ENCODE results near the gene UBE2QL1.

The UBE2QL1 gene, protein sequence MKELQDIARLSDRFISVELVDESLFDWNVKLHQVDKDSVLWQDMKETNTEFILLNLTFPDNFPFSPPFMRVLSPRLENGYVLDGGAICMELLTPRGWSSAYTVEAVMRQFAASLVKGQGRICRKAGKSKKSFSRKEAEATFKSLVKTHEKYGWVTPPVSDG

DNA sequence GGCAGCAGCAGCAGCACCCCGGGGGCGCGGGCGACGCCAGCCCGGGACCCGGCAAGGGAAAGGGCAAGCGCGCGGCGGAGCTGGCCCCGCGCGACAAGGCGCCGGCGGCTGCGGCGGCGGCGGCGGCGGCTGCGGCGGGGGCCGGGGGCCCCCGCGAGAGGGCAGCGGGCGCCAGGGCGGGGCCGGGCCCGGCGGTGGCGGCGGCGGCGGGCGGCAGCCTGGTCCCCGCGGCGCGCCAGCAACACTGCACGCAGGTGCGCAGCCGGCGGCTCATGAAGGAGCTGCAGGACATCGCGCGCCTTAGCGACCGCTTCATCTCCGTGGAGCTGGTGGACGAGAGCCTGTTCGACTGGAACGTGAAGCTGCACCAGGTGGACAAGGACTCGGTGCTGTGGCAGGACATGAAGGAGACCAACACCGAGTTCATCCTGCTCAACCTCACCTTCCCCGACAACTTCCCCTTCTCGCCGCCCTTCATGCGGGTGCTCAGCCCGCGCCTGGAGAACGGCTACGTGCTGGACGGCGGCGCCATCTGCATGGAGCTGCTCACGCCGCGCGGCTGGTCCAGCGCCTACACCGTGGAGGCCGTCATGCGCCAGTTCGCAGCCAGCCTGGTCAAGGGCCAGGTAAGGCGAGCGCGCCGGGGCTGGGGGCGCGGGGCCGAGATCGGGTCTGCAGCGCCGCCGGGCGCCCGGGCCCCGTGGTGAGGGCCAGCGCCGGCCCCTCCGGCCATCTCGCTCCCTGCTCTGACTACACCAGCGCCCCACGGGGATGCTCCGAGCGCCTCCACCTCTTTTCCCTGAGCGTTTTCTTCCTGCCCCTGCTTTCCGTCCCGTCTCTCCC, at the start of gene UBE2QL1:
Gene UBE2QL1 (plus strand): TSS at position 238 of the 843 bp plus-strand sequence. CDS start 35 bp downstream, at position 273.
- in situ Hi-C loops (cut with HindIII; ENCODE audit: low sequenced_read_pairs) = no loop called here

DNA sequence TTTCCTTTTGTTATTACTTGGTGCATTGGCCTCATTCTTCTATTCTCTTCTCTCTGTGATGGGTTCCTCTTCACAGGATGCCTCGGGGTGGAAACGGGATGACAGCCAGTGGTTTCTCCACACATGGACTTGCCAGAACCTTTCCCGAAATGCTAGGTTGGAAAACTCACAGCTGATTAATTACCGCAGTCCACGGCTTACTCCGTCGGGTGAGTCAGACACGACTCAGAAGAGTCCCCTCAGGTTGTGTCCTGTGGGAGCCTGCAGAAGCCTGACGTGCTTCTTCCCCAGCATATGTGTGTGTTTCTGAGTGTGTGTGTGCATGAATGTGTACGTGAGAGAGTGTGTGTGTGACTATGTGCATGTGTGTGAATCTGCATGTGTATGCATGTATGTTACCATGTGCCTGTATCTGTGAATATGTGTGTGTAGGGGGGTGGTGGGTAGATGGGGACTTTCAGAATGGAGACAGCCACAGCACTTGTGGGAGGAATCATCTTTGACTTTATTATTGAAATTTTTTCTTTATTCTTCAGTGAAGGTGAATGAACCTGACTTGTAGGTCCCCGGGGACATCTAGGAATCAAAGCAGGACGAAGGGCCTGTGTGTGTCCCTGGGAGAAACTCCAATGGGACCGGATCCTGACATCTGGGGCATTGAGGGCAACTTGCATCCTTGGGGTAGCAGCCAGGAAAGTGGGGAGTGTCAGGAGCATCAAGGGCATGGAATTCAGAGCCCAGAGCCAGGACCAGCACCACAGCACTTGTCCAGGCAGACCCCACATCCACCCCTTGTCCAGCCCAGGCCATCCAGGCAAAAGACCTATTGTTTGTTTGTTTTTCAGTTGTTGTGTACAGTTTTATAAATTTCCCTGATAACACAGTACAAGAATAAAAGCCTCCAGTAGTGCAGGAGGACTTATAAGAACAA, 48.4 kb upstream of the UBE2QL1 start:
- in situ Hi-C loops (cut with HindIII; ENCODE audit: low sequenced_read_pairs) = no loop called here

DNA sequence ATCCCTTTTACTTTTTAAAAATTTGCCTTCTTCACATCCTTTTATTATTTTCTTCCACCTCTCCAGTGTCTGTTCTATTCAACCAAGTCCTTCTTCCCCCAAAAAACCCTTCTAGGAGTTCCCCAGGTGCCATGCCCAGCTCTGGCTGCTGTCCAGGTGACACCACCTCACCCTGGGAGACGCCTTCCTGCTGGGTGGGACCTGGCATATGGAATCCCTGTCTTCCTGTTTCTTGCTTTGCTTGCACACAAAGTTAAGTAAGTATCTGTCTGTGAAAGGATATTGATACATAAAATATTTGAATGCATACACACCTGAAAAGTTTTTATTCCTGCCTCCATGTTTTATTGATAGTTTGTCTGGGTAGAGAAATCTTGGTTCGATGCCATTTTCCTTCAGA, 47.2 kb upstream of the UBE2QL1 start:
- in situ Hi-C loops (cut with HindIII; ENCODE audit: low sequenced_read_pairs) = no loop called here

DNA sequence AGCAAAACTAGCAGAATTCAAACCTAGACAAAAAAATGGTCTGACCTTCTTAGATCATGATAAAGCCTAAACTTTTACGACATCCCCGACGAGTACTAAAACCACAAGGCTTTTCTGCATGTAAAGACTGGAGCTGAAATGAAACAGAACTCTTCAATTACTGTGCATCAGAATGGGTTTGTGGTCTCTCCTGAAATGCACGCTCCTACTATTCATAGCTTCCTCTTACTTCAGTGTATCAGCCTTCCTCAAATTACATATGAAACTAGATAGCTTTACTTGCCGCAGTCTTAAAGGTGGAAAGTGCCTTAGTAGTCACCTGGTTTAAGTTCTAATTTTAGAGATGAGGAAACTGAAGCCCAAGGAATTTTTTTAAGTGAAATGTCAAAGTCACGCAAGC, 45.7 kb upstream of the UBE2QL1 start:
- in situ Hi-C loops (cut with HindIII; ENCODE audit: low sequenced_read_pairs) = no loop called here

DNA sequence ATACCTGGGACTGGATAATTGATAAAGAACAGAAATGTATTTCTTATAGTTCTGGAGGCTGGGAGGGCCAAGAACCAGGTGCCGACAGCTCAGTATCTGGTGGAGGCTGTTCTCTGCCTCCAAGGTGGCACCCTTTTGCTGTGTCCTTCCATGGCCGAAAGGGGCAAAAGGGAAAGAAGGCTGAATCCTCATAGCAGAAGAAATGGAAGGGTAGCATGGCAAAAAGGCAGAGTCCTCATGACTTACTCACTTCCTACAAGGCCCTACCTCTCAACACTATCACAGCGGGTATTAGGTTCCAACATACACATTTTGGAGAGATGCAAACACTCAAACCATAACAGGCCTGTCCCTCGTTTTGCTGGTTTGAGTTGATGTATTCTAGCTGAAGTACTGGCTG, 45.2 kb upstream of the UBE2QL1 start:
- in situ Hi-C loops (cut with HindIII; ENCODE audit: low sequenced_read_pairs) = no loop called here

DNA sequence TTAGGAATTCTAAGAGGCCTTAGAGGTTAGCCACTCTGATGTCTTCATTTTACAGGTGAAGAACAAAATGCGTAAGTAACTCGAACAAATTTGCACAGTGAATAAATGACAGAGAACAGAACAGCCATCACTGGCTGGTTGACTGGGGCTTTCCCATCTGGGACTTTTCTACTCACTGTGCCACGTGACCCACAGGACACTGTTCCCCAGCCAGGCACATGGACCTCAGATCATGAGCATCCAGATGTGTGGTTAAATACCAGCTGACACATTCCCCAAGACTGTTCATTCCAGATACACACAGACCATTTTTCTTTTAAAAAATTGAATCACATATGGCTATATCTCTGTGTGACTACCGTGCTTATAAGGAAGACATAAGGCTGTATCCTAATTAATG, 44.5 kb upstream of the UBE2QL1 start:
- in situ Hi-C loops (cut with HindIII; ENCODE audit: low sequenced_read_pairs) = no loop called here

DNA sequence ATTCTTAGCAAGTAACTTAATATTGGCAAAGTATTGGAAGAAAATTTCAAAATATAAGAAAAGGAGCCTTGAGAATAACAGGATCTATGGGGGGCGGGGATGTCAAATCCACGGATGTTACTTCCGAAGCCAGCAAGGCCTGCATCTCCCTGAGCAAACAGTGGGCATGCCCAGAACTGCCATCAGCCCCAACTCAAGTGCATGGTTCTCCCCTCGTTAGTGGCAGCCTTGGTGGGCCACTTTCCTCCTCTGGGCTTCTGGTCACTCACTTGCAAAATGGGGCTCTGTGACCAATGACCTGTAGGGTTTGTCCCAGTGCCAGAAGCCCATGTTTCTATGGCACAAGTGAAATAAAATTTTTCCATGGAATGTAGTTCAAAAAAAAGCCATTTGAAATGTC, 43.1 kb upstream of the UBE2QL1 start:
- in situ Hi-C loops (cut with HindIII; ENCODE audit: low sequenced_read_pairs) = no loop called here

DNA sequence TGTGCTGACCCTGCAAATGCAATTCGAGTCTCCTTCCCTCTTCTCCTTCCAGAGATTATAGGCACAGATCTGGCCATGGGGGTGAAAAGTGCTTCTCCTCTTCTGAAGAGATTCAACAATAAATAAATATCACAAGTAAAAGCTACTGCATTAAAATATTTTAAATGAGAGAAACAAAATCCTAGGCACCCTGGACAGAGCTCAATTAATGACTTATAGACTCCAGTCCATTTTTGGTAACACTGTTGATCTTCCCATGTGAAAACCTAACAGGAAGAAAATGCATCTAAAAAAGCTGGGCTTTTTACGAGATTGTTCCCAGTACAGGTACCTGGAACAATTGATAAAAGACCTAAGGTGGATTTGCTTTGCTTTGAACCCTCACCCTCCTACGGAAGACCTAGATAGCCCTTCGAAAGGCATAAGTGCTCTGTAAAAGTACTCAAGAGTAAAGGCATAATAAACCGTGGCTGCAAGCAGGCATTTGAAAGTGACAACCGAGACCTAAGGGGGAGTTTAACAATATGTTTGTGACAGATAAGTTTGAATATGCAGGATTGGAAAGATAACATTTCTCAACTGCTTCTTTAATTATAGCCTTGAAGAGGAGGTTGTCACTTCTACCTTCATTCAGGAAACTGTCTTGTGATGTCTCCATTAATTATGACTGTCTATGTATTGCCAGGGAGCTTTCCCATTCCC, 41.0 kb upstream of the UBE2QL1 start:
- in situ Hi-C loops (cut with HindIII; ENCODE audit: low sequenced_read_pairs) = no loop called here

DNA sequence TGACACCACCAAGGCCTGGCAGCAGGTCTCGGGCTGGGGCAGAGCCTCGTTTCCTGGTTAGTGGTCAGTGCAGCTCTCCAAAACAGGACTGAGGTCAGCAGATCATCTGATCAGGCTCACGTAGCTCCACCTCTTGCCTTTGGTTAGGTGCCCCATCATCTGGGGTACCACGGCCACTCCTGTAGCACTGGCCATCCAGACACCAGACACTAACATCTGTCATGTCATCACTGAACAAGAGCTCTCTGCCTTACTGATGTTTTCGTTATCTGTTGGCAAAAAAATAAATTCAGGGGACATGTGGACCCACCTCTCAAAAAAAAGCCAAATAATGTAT, 40.4 kb upstream of the UBE2QL1 start:
- in situ Hi-C loops (cut with HindIII; ENCODE audit: low sequenced_read_pairs) = no loop called here

DNA sequence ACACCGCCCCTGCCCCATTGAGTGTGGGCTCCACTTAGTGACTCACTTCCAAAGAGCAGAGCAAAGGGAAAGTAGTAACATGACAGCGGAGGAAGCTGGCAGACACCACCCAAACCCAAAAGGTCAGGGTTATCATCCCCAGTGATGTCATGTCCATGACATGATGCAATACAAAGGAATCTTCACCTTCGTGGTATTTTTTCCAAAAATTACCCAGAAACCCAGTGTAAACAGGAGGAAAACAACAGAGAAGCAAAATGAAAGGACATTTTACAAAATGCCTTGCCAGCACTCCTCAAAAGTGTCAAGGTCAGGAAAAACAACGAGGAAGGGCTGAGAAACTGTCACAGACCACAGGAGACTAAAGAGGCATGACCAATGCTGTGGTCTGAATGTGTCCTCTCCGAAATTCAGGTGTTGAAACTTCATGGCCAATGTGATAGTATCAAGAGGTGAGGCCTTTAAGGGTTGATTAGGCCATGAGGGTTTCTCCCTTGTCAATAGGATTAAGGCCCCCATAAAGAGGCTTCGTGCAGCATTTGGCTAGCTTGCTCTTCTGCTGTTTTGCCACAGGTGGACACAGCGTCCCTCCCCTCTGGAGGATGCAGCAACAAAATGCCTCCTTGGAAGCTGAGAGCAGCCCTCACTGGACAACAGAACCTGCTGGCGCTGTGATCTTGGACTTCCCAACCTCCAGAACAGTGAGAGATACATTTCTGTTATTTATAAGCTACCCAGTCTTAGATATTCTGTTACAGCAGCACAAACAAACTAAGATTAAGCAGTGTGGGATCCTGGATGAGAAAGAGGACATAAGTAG, 39.8 kb upstream of the UBE2QL1 start:
- in situ Hi-C loops (cut with HindIII; ENCODE audit: low sequenced_read_pairs) = no loop called here

DNA sequence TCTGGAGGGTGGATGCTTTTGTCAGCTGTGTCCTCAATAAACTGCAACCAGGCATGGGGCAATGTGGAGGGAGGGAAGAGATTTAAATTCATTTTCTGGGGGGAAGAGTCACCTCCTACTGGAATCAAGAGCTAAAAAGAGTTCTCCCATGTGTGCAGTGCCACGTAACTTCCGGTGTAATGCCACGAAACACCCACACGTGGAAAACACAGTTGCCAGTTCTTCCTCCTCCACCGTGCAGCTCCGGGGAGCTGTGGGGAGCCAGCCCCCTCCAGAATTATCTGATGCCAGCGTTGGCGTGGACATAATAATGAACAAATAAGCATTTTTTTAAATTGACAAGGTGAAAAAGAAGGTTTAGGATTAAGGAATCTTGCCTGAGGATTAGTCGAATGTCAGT, 38.2 kb upstream of the UBE2QL1 start:
- in situ Hi-C loops (cut with HindIII; ENCODE audit: low sequenced_read_pairs) = no loop called here

DNA sequence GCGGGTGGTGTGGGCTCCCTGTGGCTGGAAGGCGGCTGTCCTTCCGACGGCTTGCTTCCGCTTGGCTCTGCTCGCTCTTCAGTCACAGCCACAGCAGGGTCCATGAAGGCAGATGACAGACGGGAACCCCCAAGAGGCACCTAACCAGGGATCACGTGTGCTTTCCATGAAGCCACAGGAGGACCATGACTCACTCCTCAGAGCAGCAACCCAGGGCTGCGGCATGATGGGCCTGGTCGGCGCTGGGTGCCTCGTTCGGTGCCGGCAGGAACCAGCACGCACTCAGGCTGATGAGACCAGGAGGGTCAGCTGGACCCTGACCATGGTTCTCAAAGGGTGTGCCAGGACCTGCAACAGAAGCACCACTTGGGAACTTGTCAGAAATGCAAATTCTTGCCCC, 37.5 kb upstream of the UBE2QL1 start:
- in situ Hi-C loops (cut with HindIII; ENCODE audit: low sequenced_read_pairs) = no loop called here

DNA sequence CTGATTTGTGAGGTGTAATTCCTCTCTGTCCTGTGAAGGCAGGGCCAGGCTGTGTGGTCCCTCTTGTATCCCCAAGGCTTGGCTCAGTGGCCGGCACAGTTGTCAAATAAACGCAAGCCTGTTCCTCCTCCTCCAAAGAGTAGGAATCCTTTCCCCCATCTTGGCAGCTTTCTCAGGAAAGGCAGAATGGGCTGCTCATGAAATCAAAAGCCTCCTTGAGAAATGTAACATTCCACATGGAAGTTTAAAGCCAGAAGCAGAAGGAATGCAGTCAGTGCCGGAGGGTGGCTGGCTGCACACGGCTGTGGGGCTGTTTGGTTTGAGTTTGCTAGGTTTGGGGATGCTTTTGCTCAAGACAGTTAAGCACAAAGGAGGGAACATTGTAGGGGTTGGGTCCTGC, 35.8 kb upstream of the UBE2QL1 start:
- in situ Hi-C loops (cut with HindIII; ENCODE audit: low sequenced_read_pairs) = no loop called here

DNA sequence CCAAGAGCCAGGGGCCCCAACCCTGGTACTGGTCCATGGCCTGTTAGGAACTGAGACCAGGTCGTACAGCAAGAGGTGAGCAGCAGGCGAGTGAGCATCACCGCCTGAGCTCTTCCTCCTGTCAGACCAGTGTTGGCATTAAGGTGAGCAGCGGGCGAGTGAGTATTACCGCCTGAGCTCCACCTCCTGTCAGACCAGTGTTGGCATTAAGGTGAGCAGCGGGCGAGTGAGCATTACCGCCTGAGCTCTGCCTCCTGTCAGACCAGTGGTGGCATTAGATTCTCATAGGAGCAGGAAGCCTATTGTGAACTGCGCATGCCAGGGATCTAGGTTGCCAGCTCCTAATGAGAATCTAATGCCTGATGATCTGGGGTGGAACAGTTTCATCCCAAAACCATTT, 31.0 kb upstream of the UBE2QL1 start:
- in situ Hi-C loops (cut with HindIII; ENCODE audit: low sequenced_read_pairs) = no loop called here

DNA sequence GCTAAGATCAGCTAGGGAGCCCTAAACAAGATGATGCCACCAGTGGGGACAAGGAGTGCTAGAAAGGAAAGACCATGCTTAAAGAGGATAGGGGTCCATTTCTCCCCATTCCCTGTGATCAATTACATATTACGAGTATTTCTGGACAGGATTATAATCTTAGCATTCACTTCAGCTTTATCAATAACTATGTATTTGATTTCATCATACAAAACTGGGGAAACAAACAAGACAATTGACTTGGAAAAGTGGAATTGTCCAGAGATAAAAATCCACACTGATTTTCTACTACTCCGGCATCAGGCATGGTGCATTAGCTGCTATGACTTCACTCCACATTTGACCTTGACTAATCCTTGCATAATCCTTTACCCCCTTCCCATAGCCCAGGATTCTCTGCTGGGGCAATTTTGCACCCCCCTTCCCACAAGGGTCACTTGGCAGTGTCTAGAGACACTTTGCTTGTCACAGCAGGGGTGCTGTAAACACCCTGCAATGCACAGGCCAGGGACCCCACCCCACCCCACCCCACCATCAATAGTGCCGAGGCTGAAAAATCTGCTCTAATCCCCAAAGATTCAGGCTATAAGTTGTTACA, 29.9 kb upstream of the UBE2QL1 start:
- in situ Hi-C loops (cut with HindIII; ENCODE audit: low sequenced_read_pairs) = no loop called here

DNA sequence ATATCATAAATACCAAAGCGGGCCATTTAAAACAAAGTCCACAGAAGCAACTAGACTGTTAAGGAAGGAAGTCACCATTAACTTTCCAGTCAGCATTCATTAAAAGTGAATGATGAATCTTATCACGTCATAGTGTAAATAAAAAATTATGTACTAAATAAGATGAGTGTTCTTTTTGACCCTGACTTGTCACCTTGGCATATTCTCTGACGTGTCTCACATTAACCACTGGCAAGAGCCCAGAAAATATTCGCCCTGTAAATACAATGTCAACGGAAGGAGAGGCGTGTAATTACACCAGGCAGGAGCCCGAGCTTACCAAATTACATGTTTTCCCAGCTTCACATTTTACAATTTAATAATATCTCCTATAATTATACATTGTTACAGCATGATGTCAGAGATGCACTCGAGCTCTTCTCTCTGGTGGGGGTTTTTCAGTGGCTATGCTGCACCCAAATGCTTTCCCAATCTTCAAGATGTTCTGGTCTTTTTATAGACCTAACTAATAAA, 29.3 kb upstream of the UBE2QL1 start:
- in situ Hi-C loops (cut with HindIII; ENCODE audit: low sequenced_read_pairs) = no loop called here

DNA sequence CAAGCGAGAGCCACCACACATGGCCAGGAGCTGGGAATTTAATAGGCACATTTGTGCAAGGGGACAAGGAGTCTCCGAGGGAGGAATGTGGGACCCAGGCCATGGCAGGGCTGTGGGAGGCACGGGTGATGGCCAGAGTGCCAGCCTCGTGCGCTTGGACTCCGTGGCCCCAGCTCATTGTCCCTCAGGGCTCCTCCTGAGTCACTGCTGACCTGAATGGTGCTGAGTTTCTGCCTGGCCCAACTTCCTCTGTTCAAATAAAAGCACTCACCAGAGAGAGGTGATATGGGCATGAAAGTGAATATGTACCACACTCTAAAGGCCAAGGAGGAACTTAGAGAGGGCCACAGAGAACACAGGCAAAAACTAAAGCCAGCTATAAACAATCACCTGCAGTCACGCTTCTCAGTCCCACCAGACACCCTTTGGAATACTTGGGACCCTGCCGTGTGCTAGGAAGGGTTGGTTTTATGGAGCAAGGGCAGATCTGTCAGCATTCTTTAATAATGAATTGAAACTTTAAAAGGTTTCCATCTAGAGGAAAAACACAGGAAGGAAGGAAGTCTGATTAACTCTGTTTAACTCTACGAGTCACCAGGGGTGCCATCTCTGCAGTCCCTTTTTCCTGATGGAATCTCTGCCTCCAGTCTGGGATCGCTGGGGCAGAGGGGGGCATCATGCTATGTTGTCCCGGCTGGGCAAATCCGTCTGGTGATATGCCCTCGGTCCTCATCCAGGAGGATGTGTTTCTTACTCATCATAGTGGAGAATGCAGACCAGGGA, 25.1 kb upstream of the UBE2QL1 start:
- in situ Hi-C loops (cut with HindIII; ENCODE audit: low sequenced_read_pairs) = no loop called here

DNA sequence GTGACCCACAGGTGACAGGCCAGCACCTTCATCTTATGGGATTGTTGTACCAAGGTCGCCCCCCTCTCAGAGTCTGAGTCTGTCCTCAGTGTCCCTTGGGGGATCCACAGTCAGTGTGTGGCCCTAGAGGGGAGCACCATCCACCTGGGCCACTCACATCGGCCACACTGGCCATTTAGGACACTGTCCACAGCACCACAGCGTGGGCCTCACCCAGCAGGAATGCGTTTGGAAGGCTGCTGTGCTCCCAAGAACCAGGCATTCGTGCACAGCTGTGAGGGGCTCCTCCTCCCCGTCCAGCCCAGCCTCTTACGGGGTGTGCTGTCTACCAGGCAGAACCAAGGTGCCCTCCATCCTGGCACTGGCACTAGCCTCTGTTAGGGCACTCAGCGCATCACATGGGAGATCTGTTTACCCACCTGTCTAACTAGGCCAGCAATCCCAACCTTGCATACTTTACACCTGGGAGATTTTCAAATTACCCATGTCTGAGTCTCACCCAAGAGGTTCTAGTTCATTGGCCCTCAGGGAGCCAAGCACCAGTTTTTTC, 24.5 kb upstream of the UBE2QL1 start:
- in situ Hi-C loops (cut with HindIII; ENCODE audit: low sequenced_read_pairs) = no loop called here

DNA sequence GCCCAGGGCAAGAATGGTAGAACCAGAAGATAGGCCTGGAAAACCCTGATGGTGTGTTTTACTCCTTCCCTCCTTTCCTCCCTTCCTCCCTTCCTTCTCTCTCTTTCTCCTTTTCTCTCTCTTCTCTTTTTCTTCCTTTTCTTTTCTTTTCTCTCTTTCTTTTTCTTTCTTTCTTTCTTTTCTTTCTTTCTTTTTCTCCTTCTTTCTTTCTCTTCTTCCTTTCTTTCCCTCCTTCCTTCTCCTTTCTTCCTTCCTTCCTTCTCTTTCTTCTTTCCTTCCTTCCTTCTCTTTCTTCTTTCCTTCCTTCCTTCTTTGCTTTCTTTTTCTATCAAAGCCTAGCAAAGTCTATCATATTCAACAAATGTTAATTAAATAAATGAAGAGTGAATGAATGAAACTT, 24.0 kb upstream of the UBE2QL1 start:
- in situ Hi-C loops (cut with HindIII; ENCODE audit: low sequenced_read_pairs) = no loop called here
